Measurements from ENCODE around the gene DTNB. TPM values are rescaled to one million over a fixed set of nuclear protein-coding genes. Genes with fewer than 3 reads are reported as not detected.

The DTNB gene
- polyA plus RNA-seq, 1 of the 3 experiments (the other 2 are of a cell fraction), result 15.3 TPM

- Histone ChIP-seq H3K4me1 (ENCODE audit: control insufficient read depth in 1 of 2, insufficient read depth in 2 of 2, low read depth in 1 of 2, low read length in 1 of 2) (peaks cover 3 to 15% of the 10 kb centered on the region in 2 experiments; a peak in 2 of 4 replicates), H3K9me2 (no peaks in the 10 kb centered on the region), H3K4me2 (0 out of 2 replicates have a peak overlapping the region, but pooled peaks have one; percentile 4), H2AFZ (ENCODE audit: low read depth) (no peak overlapping the region; the same call in 1 of the 2 replicates), H4K20me1 (ENCODE audit: insufficient read depth) (no peaks in the 10 kb centered on the region), H3K4me3 (ENCODE audit: low read depth in 2 of 2, low read length in 1 of 2) (no peak overlapping the region), H3K36me3 (replicated peaks in 1 of 2; ENCODE audit: control insufficient read depth in 1 of 2, insufficient read depth in 2 of 2, low read length in 1 of 2) (no peaks in the 10 kb centered on the region), H3F3A (replicated peaks; ENCODE audit: insufficient read depth) (peaks cover 7% of the 10 kb centered on the region), H3K79me2 (ENCODE audit: insufficient read depth) (no peaks in the 10 kb centered on the region), H3K27ac (ENCODE audit: low read depth in 2 of 2, low read length in 1 of 2) (peak overlapping the region in 1 of 2 experiments; percentile 55; a peak in 3 of 4 replicates), H3K9me3 (no peaks in the 10 kb centered on the region), H3K9ac (no peak overlapping the region; the same call in 1 of the 2 replicates), H3K27me3 (ENCODE audit: insufficient read depth) (no peaks in the 10 kb centered on the region)
- ChIA-PET POLR2A (interaction anchor here (0.6 kb wide), 1 partner anchor 11 kb away, joined by 3 read pairs; no protein-coding TSS in a partner anchor), CTCF (interaction anchor here (0.7 to 2.4 kb wide), 9 partner anchors 9 to 215 kb away, joined by 3 to 7 read pairs (median 3); no protein-coding TSS in a partner anchor)
- peak; percentile 64 for TF ChIP-seq FOSL2 (IDR thresholded peaks at IDR 0.05; ENCODE audit: borderline replicate concordance, low read depth)
- TF ChIP-seq, protein P1, sequence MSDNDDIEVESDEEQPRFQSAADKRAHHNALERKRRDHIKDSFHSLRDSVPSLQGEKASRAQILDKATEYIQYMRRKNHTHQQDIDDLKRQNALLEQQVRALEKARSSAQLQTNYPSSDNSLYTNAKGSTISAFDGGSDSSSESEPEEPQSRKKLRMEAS (IDR thresholded peaks at IDR 0.05; ENCODE audit: low read depth), result 0 out of 2 replicates have a peak, but pooled peaks have one; percentile 38
- TF ChIP-seq ZBTB33 (IDR thresholded peaks at IDR 0.05; ENCODE audit: borderline replicate concordance, low read depth), result no peak
- TF ChIP-seq EP300 (IDR thresholded peaks at IDR 0.05; ENCODE audit: borderline replicate concordance in 1 of 2, low read depth in 1 of 2, low read length in 1 of 2), result peak in 1 of 2 experiments; percentile 54; a peak in 1 of 4 replicates
- TF ChIP-seq SIN3A (IDR thresholded peaks at IDR 0.05; ENCODE audit: borderline replicate concordance, low read depth, low read length), result no peak
- TF ChIP-seq CTCF (IDR thresholded peaks at IDR 0.05), result no peak
- no peak for TF ChIP-seq NRF1 (IDR thresholded peaks at IDR 0.05; ENCODE audit: low read depth, low read length)
- no peak for TF ChIP-seq MXI1 (IDR thresholded peaks at IDR 0.05; ENCODE audit: low read depth, low read length)
- peak; percentile 41; the same call in 1 of the 2 replicates for TF ChIP-seq MEF2A (IDR thresholded peaks at IDR 0.05; ENCODE audit: borderline replicate concordance, low read depth)
- TF ChIP-seq ELF1 (IDR thresholded peaks at IDR 0.05), result no peak
- peak; percentile 86 for TF ChIP-seq TCF12 (IDR thresholded peaks at IDR 0.05)
- TF ChIP-seq JUND (IDR thresholded peaks at IDR 0.05), result peak; percentile 61
- 0 out of 2 replicates have a peak, but pooled peaks have one; percentile 8 for TF ChIP-seq GATA2 (CRISPR knock-in tag; IDR thresholded peaks at IDR 0.05)
- TF ChIP-seq, protein P2, sequence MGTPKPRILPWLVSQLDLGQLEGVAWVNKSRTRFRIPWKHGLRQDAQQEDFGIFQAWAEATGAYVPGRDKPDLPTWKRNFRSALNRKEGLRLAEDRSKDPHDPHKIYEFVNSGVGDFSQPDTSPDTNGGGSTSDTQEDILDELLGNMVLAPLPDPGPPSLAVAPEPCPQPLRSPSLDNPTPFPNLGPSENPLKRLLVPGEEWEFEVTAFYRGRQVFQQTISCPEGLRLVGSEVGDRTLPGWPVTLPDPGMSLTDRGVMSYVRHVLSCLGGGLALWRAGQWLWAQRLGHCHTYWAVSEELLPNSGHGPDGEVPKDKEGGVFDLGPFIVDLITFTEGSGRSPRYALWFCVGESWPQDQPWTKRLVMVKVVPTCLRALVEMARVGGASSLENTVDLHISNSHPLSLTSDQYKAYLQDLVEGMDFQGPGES (IDR thresholded peaks at IDR 0.05; ENCODE audit: low read depth, low read length), result no peak
- peak; percentile 44; the same call in 1 of the 2 replicates for TF ChIP-seq NFIC (IDR thresholded peaks at IDR 0.05; ENCODE audit: borderline replicate concordance)
- TF ChIP-seq RAD21 (IDR thresholded peaks at IDR 0.05; ENCODE audit: low read length), result no peak
- 0 out of 2 replicates have a peak, but pooled peaks have one; percentile 32 for TF ChIP-seq TAF1 (IDR thresholded peaks at IDR 0.05; ENCODE audit: borderline replicate concordance, low read depth, low read length)
- TF ChIP-seq TEAD4 (IDR thresholded peaks at IDR 0.05; ENCODE audit: borderline replicate concordance, insufficient read depth), result 0 out of 2 replicates have a peak, but pooled peaks have one; percentile 10
- TF ChIP-seq USF1 (IDR thresholded peaks at IDR 0.05; ENCODE audit: borderline replicate concordance, low read depth), result no peak
- no peak for TF ChIP-seq RFX5 (IDR thresholded peaks at IDR 0.05; ENCODE audit: low read length)
- peak; percentile 87 for TF ChIP-seq PBX3 (IDR thresholded peaks at IDR 0.05)
- WGBS (ENCODE audit: low lambda C conversion rate), result 64% methylated on average over 2 of the region's 2 CpGs
- no peak for DNase-seq
These were observed 115.1 kb downstream of the DTNB start for GRCh38 chr2:25558262-25558661.

All from SK-N-SH (cell line).